Activated CD8-positive, alpha-beta T cell treated with anti-CD3 and anti-CD28 coated beads, Interleukin-2, amount 10 ng/mL, durations not matched to agents 7 days and 5 days (primary cell): Measurements from ENCODE around the gene GCK. TPM values are rescaled to one million over a fixed set of nuclear protein-coding genes. Genes with fewer than 3 reads are reported as not detected.
A peak's percentile ranks its signal among the peaks of the same experiment; 100 is the strongest.

Experiments used
- ATAC-seq: fragments of 150-1000 bp; cut with Tn5 transposase; one replicate; pipeline ENCODE4 v1.10.0; 2021; ENCODE audit warnings: moderate library complexity
- CTCF ChIA-PET: fragments of 350-600 bp; sonication (Branson Sonifier 250); formaldehyde crosslinking; loops from one replicate; lab custom pipeline; 2021; ENCODE audit warnings: antibody characterized with exemption; lab: Charles Lee
- POLR2A ChIA-PET: fragments of 350-600 bp; sonication (Branson Sonifier 250); formaldehyde crosslinking; loops from one replicate; lab custom pipeline; 2021; ENCODE audit warnings: antibody characterized with exemption; lab: Charles Lee
- DNase-seq: peaks from one replicate; pipeline ENCODE4 v3.0.0-alpha.2; 2020
- H3K27ac Mint-ChIP-seq: one replicate; pipeline ENCODE4 v1.8.0; 2021; ENCODE audit warnings: mild to moderate bottlenecking, mixed read lengths
- H3K27me3 Mint-ChIP-seq: one replicate; pipeline ENCODE4 v1.8.0; 2021; ENCODE audit warnings: low read depth, mixed read lengths
- H3K36me3 Mint-ChIP-seq: one replicate; pipeline ENCODE4 v1.8.0; 2021; ENCODE audit warnings: low read depth, mixed read lengths
- H3K4me1 Mint-ChIP-seq: one replicate; pipeline ENCODE4 v1.8.0; 2021; ENCODE audit warnings: low read depth, mixed read lengths
- H3K4me3 Mint-ChIP-seq: one replicate; pipeline ENCODE4 v1.8.0; 2021; ENCODE audit warnings: mild to moderate bottlenecking, mixed read lengths
- H3K9me3 Mint-ChIP-seq: one replicate; pipeline ENCODE4 v1.8.0; 2022; ENCODE audit warnings: mixed read lengths; ENCODE audit not compliant: insufficient read depth
- total RNA-seq, 2 experiments: library from RNA; stranded (reverse); gene quantifications; one replicate each; pipeline ENCODE4 v1.2.3, GENCODE V29; 2021

Gene GCK
- total RNA-seq, 2 experiments from 2014 or later, result not detected

- H3K4me1 Mint-ChIP-seq, result no peaks in the 10 kb centered on the region
- no peak overlapping the region for H3K27ac Mint-ChIP-seq
- ATAC-seq, result no peak
- no peaks in the 10 kb centered on the region for H3K36me3 Mint-ChIP-seq
- H3K4me3 Mint-ChIP-seq, result no peak overlapping the region
- no peaks in the 10 kb centered on the region for H3K9me3 Mint-ChIP-seq
- POLR2A ChIA-PET, result no interaction called here
- H3K27me3 Mint-ChIP-seq, result no peaks in the 10 kb centered on the region
- no peak for DNase-seq
- CTCF ChIA-PET, result no interaction called here
Observed at GRCh38 chr7:44228571-44229350, 39.5 kb upstream of the GCK start.

- Mint-ChIP-seq H3K27ac (no peak overlapping the region), H3K4me1 (no peaks in the 10 kb centered on the region), H3K27me3 (no peaks in the 10 kb centered on the region), H3K36me3 (no peaks in the 10 kb centered on the region), H3K9me3 (no peaks in the 10 kb centered on the region), H3K4me3 (no peak overlapping the region)
- DNase-seq (no peak), ATAC-seq (no peak)
- POLR2A ChIA-PET, result no interaction called here
- CTCF ChIA-PET, result no interaction called here
Observed at GRCh38 chr7:44227911-44228310, 38.7 kb upstream of the GCK start.

- Mint-ChIP-seq H3K9me3 (no peaks in the 10 kb centered on the region), H3K27me3 (no peaks in the 10 kb centered on the region), H3K27ac (no peak overlapping the region), H3K4me3 (no peak overlapping the region), H3K4me1 (no peaks in the 10 kb centered on the region), H3K36me3 (no peaks in the 10 kb centered on the region)
- POLR2A ChIA-PET, result no interaction called here
- CTCF ChIA-PET, result no interaction called here
- no peak for DNase-seq
- ATAC-seq, result no peak
Observed at GRCh38 chr7:44226396-44226753, 37.1 kb upstream of the GCK start.

DNA sequence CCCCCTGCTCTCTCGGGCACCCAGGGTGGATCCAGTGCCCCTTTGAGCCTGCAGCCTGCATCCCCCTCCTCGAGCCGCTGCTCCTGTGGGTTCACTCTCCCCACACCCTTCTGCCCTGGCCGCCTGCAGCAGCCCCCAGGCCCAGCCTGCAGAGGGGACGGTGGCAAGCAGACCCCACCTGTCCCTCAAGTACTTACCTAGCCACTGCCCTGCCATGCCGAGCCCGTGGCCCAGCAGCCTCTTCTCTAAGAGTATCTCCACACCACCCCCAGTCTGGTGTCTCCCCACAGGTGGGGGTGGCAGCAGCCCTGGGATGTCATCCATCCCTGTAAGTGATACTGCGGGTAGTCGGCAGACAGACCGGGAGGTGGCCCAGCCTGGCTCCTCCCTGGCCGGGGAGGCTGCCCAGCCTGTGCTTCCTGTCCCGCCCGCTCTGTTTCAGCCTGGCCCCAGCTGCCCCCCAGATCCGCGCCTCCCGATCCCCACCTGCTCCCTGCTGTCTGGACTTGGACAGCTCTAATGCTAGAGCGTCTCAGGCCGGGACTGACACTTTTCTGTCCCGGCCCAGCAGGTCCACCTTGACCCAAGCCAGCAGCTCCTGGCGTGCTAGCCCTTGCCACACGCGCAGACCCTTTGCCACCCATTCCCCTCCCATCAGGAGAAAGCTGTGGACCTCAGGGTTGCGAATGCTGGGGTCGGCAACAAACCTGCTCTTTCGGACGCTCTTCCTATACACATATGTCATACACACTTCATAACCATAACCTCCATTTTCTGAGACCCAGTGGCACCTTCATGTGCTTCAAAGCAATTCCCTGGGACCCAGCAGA lies 36.5 kb upstream of the GCK start:
- Mint-ChIP-seq H3K27me3 (no peaks in the 10 kb centered on the region), H3K9me3 (no peaks in the 10 kb centered on the region), H3K36me3 (no peaks in the 10 kb centered on the region), H3K4me1 (no peaks in the 10 kb centered on the region), H3K27ac (no peak overlapping the region), H3K4me3 (no peak overlapping the region)
- POLR2A ChIA-PET, result no interaction called here
- CTCF ChIA-PET, result interaction anchor here (1.5 kb wide), 1 partner anchor 24 kb away, joined by 3 read pairs; no protein-coding TSS in a partner anchor
- ATAC-seq, result no peak
- DNase-seq, result no peak

- no peaks in the 10 kb centered on the region for H3K27me3 Mint-ChIP-seq
- ATAC-seq, result no peak
- POLR2A ChIA-PET, result no interaction called here
- no peaks in the 10 kb centered on the region for H3K36me3 Mint-ChIP-seq
- DNase-seq, result no peak
- no peaks in the 10 kb centered on the region for H3K9me3 Mint-ChIP-seq
- no peak overlapping the region for H3K4me3 Mint-ChIP-seq
- H3K27ac Mint-ChIP-seq, result no peak overlapping the region
- CTCF ChIA-PET, result interaction anchor here (1.5 kb wide), 1 partner anchor 24 kb away, joined by 3 read pairs; no protein-coding TSS in a partner anchor
- no peaks in the 10 kb centered on the region for H3K4me1 Mint-ChIP-seq
Observed at GRCh38 chr7:44224974-44225565, 35.8 kb upstream of the GCK start.

DNA sequence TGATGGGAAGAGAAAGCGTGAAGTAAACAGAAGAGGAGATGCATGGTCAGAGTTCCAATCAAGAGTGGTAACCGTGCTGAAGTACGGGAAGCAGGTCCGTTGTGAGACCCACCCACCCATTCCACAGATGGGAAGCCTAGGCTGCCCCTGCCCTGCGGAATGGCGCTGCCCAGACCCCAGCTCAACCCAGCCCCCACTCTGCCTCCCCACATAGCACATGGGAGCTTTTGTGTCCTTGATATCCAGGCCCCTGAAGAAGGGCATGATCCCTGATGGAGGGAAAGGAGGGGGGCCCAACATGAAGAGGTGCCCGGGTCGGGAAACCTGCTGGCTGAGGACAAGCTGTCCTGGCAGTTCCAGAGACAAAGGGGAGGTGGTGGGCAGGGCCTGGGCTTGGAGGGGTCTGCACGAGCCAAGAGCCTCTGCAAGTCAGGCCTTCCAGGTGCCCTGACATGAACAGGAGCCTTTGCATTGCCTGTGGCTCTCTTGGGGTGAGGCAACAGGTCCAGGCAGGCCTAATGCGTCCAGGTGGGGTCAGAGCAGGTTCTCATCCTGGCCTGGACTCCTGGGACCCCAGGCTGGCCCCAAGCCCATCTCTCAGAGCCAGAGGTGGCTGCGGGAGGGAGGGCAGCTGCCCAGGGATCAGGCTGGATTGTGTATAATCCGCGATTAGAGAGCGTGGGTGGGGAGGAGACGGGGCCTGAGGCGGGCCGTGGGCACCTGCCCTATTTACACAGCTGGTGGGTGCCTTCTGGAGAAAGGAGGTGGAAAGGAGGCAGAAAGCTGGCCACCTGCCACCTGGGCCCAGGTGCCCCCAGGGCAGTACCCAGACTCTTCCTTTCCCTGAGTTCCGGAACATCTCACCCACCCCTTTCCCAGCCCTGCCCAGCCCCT lies 35.1 kb upstream of the GCK start:
- DNase-seq (no peak), ATAC-seq (no peak)
- ChIA-PET POLR2A (no interaction called here), CTCF (interaction anchor here (1.1 to 1.5 kb wide), 2 partner anchors 16 to 23 kb away, joined by 3 read pairs; no protein-coding TSS in a partner anchor)
- no peak overlapping the region for H3K4me3 Mint-ChIP-seq
- no peaks in the 10 kb centered on the region for H3K27me3 Mint-ChIP-seq
- H3K27ac Mint-ChIP-seq, result no peak overlapping the region
- H3K9me3 Mint-ChIP-seq, result no peaks in the 10 kb centered on the region
- H3K4me1 Mint-ChIP-seq, result no peaks in the 10 kb centered on the region
- no peaks in the 10 kb centered on the region for H3K36me3 Mint-ChIP-seq

GRCh38 chr7:44223362-44224079 lies 34.3 kb upstream of the GCK start:
- Mint-ChIP-seq H3K4me3 (no peak overlapping the region), H3K36me3 (no peaks in the 10 kb centered on the region), H3K9me3 (no peaks in the 10 kb centered on the region), H3K27me3 (no peaks in the 10 kb centered on the region), H3K4me1 (no peaks in the 10 kb centered on the region), H3K27ac (peak overlapping the region; percentile 1)
- ChIA-PET POLR2A (interaction anchor here (1.5 kb wide), 1 partner anchor 12 kb away, joined by 8 read pairs; no protein-coding TSS in a partner anchor), CTCF (interaction anchor here (1.1 kb wide), 1 partner anchor 17 kb away, joined by 3 read pairs; no protein-coding TSS in a partner anchor)
- DNase-seq (no peak), ATAC-seq (no peak)

- Mint-ChIP-seq H3K4me1 (no peaks in the 10 kb centered on the region), H3K27ac (no peak overlapping the region)
- no peak for ATAC-seq
Observed at GRCh38 chr7:44222776-44223261, 33.6 kb upstream of the GCK start.

GRCh38 chr7:44222074-44222473 lies 32.8 kb upstream of the GCK start:
- no peak overlapping the region for H3K27ac Mint-ChIP-seq
- ATAC-seq (no peak), DNase-seq (no peak)
- no peaks in the 10 kb centered on the region for H3K9me3 Mint-ChIP-seq
- H3K4me3 Mint-ChIP-seq, result no peak overlapping the region
- CTCF ChIA-PET, result no interaction called here
- POLR2A ChIA-PET, result interaction anchor here (1.5 kb wide), 1 partner anchor 11 kb away, joined by 8 read pairs; no protein-coding TSS in a partner anchor
- H3K27me3 Mint-ChIP-seq, result no peaks in the 10 kb centered on the region
- H3K36me3 Mint-ChIP-seq, result no peaks in the 10 kb centered on the region
- no peaks in the 10 kb centered on the region for H3K4me1 Mint-ChIP-seq

More at GRCh38 chr7:44222776-44223261, 33.6 kb upstream of the GCK start:
- Mint-ChIP-seq H3K4me3 (no peak overlapping the region), H3K27me3 (no peaks in the 10 kb centered on the region), H3K36me3 (no peaks in the 10 kb centered on the region), H3K9me3 (no peaks in the 10 kb centered on the region)
- DNase-seq, result no peak
- ChIA-PET CTCF (no interaction called here), POLR2A (interaction anchor here (1.5 kb wide), 1 partner anchor 11 kb away, joined by 8 read pairs; no protein-coding TSS in a partner anchor)

- ATAC-seq (no peak), DNase-seq (no peak)
- no peak overlapping the region for H3K27ac Mint-ChIP-seq
- H3K4me3 Mint-ChIP-seq, result no peak overlapping the region
- no peaks in the 10 kb centered on the region for H3K9me3 Mint-ChIP-seq
- ChIA-PET CTCF (no interaction called here), POLR2A (no interaction called here)
- no peaks in the 10 kb centered on the region for H3K36me3 Mint-ChIP-seq
- H3K4me1 Mint-ChIP-seq, result no peaks in the 10 kb centered on the region
- no peaks in the 10 kb centered on the region for H3K27me3 Mint-ChIP-seq
Observed at GRCh38 chr7:44221231-44221791, 32.1 kb upstream of the GCK start.
